Esophagus squamous epithelium (tissue), 4 donors: Measurements from ENCODE around the gene FKTN.

ENCODE experiments used
- POLR2A ChIP-seq, 4 donors: fragments of 450-650 bp; IDR thresholded peaks; one replicate each; pipeline ENCODE4 v1.6.1; 2017; ENCODE audit warnings: antibody characterized with exemption in 4 of 4, mild to moderate bottlenecking in 4 of 4, moderate library complexity in 3 of 4
- TF ChIP-seq, protein P1 (sequence below), 6 experiments: fragments of 450-650 bp in 4 of 6; fragments of 200-600 bp in 2 of 6; sonication (generic) in 2 of 6; IDR thresholded peaks; one replicate each; pipeline ENCODE4 v1.5.1; 2016 to 2019; ENCODE audit warnings: antibody characterized with exemption in 6 of 6, mild to moderate bottlenecking in 4 of 6, moderate library complexity in 4 of 6

DNA sequence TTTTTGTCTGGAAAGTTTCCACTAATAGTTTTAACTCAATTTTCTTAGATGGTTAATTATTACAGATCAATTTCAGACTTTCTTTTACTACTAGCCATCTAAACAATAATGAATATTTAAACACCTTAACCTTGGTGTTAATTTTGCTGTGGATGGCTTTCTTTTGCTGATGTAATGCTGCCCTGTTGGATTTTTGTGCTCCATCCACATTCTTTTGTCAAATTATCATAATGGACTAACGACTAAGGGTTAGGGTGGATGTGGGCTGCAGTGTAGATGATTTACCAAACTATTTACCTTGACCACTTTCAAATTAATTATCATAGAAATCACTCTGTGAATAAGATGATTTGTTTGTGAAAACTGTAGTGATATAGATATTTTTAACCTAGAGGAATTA lies 120.8 kb downstream of the FKTN start:
- TF ChIP-seq, protein P1, sequence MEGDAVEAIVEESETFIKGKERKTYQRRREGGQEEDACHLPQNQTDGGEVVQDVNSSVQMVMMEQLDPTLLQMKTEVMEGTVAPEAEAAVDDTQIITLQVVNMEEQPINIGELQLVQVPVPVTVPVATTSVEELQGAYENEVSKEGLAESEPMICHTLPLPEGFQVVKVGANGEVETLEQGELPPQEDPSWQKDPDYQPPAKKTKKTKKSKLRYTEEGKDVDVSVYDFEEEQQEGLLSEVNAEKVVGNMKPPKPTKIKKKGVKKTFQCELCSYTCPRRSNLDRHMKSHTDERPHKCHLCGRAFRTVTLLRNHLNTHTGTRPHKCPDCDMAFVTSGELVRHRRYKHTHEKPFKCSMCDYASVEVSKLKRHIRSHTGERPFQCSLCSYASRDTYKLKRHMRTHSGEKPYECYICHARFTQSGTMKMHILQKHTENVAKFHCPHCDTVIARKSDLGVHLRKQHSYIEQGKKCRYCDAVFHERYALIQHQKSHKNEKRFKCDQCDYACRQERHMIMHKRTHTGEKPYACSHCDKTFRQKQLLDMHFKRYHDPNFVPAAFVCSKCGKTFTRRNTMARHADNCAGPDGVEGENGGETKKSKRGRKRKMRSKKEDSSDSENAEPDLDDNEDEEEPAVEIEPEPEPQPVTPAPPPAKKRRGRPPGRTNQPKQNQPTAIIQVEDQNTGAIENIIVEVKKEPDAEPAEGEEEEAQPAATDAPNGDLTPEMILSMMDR (IDR thresholded peaks at IDR 0.05): no peak
- TF ChIP-seq POLR2A (IDR thresholded peaks at IDR 0.05): no peak
